GM19328 (cell line): Measurements from ENCODE around the gene FABP7.
A peak's percentile ranks its signal among the peaks of the same experiment; 100 is the strongest.

Experiments
- ATAC-seq: cut with Tn5 transposase; IDR thresholded peaks from one replicate; pipeline ENCODE4 v1.9.1; 2021; ENCODE audit warnings: mild to moderate bottlenecking, moderate library complexity; ENCODE audit not compliant: unreplicated experiment

FABP7 gene

GRCh38 chr6:122792766-122793165, 13.2 kb downstream of the FABP7 start:
- ATAC-seq = no peak

- ATAC-seq = no peak
These were observed 18.0 kb downstream of the FABP7 start for GRCh38 chr6:122797537-122797936.

DNA sequence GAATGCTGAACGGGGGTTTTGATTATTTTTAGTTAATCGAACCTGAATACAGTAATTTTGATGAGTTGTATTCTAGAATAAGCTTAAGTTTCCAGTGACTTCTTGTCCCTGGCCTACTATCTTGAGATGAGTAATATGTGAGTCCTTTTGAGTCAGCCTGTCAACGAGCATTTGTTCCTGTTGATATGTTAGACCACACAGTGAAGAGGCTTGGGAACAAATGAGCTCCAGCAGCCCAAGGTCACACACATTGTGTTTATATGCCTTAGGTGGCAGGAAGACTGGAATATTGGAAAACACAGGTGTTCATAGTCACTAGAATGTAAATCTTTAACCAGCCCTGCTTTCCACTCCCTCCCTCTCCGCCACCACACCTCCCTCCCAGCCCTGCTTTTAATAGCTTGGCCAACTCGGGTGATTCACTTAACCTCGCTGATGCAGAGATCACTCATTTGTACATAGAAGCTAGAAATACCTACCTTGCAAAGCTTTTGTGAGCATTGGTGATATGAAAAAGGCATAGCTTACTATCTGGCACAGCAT, 18.7 kb downstream of the FABP7 start:
- ATAC-seq = peak; percentile 79

- ATAC-seq = no peak
These were observed 19.7 kb downstream of the FABP7 start for GRCh38 chr6:122799140-122799745.

DNA sequence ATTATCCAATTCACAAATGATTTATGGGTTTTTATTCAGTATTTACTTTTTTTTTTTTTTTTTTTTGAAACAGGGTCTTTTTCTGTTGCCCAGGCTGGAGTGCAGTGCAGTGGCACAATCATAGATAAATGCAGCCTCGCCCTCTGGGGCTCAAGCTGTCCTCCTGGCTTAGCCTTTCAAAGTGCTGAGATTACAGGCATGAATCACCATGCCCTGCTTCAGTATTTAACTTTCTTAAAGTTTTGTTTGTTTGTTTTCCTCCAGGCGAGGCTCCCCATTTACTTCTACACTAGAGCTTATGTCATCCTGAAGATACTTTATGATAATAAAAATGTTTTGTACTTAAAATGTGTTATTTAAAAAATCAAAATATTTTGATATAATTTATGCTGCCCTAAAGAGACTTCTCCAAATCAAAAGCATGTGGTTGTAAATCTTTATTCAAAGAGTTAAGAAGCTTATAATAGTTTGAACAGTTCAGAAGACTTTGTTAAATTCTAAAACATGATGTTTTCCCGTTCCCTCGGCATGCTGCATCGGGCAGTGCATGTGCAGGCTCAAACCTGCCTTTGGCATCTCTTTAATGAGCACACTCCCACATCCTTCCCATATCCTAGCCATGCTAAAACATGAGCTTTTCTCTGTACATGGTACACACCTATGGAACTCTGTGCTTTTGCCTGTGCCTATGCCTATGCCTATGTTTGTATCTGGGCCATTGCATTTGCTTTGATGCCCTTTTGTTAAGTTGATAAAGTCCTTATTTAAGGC, 20.6 kb downstream of the FABP7 start:
- no peak for ATAC-seq

- no peak for ATAC-seq
These were observed 21.4 kb downstream of the FABP7 start for GRCh38 chr6:122800906-122801305.

DNA sequence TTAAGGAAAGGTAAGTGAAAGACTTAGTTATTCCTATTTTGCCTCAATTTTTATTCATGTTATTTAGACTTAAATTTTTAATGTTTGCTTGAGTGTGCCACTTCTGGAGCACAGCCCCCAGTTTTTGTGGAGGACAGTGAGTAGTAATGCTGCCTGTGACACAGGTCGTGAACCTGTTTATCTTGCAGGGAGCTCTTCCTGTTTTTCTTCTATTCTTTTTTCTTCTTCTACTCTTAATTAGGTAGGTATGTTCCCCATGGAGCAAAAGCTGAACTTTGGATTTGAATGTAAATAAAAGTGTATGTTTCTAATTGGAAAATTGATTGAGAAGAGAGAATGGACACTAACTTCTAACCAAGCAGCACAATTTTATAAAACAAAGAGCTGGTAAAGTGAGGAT, 21.9 kb downstream of the FABP7 start:
- no peak for ATAC-seq

- ATAC-seq = no peak
These were observed 23.7 kb downstream of the FABP7 start for GRCh38 chr6:122803171-122803661.

DNA sequence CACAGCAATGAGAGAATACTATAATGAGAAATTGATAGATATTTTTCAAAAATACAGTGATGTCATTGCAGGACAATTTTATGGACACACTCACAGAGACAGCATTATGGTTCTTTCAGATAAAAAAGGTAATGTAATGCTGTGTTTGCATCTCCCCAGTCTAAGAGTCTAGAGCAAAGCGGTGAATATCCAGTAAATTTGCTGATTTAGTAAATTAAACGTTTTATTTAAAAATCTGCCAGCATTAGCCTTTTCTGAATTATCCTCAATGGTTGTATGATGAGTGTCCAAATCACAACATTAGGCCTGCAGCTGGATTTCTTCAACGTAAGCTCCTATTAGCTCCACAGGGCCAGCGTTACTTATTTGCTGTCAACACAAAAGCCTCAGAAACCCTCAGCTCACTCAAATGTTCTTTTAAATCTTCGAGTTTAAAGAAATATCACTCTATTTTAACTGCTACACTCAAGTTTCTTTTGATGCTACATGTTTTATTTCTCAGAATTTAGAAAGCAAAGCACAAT, 25.5 kb downstream of the FABP7 start:
- no peak for ATAC-seq

DNA sequence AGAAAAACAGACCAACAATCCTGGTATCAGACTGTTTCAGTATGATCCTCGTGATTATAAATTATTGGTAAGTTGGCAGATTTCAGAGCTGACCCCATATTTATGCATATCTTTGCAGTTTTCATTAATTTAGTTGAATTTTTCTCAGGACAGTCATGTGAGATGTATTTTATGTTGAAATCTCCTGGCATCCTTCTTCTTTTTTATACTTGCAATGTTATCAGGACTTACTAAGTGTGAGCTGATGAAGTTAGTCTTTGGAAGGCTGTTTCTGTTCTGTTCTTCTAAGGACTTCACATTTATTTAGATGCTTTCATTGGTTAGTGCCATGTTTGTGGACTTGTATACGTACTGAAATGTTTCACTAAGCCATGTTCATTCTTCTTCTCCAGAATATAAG, 26.8 kb downstream of the FABP7 start:
- ATAC-seq = no peak

DNA sequence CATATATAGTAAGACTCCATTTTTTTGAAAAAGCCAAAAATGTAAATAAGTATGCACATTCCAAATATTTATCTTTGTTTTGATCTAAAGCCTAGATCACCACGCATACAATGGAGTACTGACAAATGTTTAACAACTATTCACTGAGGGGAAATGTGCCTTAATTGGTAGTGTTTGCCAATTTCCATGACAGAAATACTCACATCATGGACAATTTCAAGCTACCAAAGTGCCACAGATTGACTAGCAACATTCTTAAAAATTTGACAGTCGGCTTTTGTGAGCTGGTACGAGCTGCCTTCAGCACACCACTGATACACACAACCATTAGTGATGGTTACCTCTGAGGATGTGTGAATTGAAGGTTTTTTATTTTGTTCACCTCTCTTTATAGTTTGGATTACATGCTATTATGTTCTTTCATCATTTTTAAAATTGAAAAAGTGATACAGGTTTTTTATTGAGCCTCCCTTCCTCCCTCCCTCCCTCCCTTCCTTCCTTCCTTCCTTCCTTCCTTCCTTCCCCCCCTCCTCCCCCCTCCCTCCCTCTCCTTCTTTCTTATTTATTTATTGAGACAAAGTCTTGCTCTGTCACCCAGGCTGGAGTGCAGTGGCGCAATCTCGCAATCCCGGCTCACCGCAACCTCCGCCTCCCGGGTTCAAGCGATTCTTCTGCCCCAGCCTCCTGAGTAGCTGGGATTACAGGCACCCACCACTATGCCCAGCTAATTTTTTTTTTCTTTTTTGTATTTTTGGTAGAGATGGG, 28.8 kb downstream of the FABP7 start:
- ATAC-seq = no peak

GRCh38 chr6:122809001-122809400, 29.5 kb downstream of the FABP7 start:
- no peak for ATAC-seq

DNA sequence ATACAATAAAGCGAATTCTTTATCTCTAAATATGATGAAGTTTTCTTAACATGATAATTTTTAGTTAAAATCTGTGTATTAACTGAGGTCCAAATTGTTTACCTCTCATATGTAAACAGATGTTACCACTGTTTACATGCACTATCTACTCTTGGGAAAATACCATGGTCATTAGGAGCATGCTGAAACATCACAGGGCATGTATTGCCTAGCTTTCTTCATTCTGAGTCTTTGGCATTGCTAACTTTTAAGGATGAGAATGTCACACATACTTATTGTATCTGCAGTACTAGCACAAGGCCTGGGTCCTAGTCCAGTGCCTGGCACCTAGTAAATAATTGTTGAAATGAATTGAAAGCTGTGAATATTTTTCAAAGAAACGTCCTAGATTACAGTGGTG, 30.2 kb downstream of the FABP7 start:
- ATAC-seq = no peak

DNA sequence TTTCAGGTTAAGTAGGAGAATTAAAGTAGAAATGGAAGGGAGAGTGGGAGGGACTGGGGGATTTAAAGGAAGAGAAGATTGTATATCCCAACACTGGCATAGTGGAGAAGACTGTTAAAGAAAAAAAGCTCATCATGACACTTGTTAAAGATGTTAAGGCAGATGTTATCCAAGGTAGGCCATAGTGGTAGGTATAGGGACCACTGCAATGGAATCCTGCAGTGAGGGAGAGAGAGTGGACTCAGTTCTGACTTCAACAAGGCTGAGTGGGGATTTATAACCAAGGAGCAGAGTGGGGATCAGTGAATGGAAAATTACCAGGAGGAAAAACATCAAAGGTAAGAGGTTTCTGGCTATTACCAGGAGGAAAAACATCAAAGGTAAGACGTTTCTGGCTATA, 30.7 kb downstream of the FABP7 start:
- ATAC-seq = no peak

DNA sequence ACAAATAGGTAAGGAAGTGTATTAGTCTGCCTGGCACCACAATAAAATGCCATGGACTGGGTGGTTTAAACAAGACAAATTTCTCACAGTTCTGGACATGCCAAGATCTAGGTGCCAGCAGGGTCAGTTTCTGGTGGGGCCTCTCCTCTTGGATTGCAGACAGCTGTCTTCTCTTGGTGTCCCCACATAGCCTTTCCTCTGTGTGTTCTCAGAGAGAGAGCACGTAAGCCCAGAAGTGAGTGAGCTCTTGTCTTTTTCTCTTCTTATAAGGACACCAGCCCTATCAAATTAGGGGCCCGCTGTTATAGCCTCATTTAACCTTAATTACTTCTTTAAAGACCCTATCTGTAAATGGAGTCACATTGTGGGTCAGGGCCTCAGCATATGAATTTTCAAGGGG, 37.8 kb downstream of the FABP7 start:
- no peak for ATAC-seq

- no peak for ATAC-seq
These were observed 38.2 kb downstream of the FABP7 start for GRCh38 chr6:122817766-122818165.

GRCh38 chr6:122818866-122819265, 39.4 kb downstream of the FABP7 start:
- no peak for ATAC-seq

DNA sequence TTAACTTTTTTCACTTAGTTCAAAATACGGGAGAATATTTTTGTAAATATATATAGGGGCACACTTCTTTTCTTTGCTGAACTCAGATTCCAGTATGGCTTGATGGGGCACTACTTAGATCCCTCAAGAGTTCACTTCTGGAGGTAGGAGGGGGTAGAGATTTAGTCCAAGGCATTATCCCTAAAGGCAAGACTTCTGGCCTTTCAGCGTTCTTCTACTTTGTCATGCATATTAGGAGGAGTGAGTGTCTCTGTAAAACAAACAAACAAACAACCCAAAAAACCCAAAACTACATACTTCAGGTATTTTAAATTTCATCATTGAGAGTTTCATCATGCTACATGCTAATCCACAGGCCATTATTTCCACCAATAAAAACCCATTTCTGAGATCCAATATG, 41.6 kb downstream of the FABP7 start:
- no peak for ATAC-seq

GRCh38 chr6:122825163-122825562, 45.6 kb downstream of the FABP7 start:
- no peak for ATAC-seq

DNA sequence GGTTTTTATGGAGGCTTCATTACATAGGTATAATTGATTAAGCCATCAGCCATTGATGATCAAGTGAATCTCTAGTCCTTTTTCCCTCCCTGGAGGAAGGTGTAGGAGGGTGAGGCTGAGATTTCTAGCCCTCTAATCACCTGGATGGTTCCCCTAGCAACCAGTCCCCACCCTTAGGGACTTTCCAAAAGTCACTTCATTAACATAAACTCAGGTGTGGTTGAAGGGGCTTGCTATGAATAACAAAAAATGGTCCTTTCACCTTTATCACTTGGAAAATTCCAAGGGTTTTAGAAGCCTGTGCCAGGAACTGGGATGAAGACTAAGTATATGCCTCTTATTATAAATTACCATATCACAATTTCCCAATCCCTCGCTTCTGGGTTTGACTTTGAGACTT, 49.9 kb downstream of the FABP7 start:
- no peak for ATAC-seq

DNA sequence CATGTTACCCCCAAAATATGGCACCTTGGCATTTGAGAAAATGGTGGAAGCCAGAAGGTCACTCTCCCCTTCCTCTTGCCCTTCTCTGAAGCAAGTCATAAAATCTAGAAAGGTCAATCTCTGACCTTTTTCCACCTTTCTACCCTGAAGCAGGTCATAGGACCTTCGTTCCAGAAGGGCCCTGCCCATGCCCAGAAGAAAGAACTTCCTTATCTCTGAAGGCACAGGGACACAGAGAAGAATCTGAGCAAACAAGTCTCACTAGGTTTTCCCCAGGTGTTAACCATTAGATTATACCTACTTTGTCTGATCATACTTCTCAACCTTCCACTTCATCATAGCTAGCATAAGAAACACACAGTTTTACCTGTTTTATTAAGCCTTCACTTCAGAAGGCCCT, 52.0 kb downstream of the FABP7 start:
- ATAC-seq = no peak
